ENCODE data around the gene SLC39A7. TPM values are rescaled to one million over a fixed set of nuclear protein-coding genes. Genes with fewer than 3 reads are reported as not detected.
A peak's percentile ranks its signal among the peaks of the same experiment; 100 is the strongest.

The SLC39A7 gene
- total and polyA plus RNA-seq, 2 of the 13 experiments (the other 11 are each of a cell fraction or from before 2014, with no cell fraction given), result 142 to 229 TPM

- TF ChIP-seq RORA (CRISPR knock-in tag; IDR thresholded peaks at IDR 0.05) (no peak), ZNF713 (CRISPR knock-in tag; IDR thresholded peaks at IDR 0.05) (no peak), PRDM10 (CRISPR knock-in tag; IDR thresholded peaks at IDR 0.05; ENCODE audit: low read depth) (no peak), ZNF639 (CRISPR knock-in tag; conservative IDR thresholded peaks at IDR 0.05) (no peak), TARDBP (CRISPR knock-in tag; IDR thresholded peaks at IDR 0.05) (peak; percentile 30; the same call in 1 of the 2 replicates), FOXM1 (CRISPR knock-in tag; IDR thresholded peaks at IDR 0.05) (no peak), ZNF775 (CRISPR knock-in tag; IDR thresholded peaks at IDR 0.05; ENCODE audit: borderline replicate concordance) (no peak), IRF9 (CRISPR knock-in tag; IDR thresholded peaks at IDR 0.05; ENCODE audit: borderline replicate concordance) (peak; percentile 46; the same call in 1 of the 2 replicates), GABPB1 (CRISPR knock-in tag; IDR thresholded peaks at IDR 0.05) (peak; percentile 34; the same call in 1 of the 2 replicates), NCOA2 (CRISPR knock-in tag; IDR thresholded peaks at IDR 0.05) (peak; percentile 11; the same call in 1 of the 2 replicates), CREM (IDR thresholded peaks at IDR 0.05) (no peak), CREM (CRISPR knock-in tag; IDR thresholded peaks at IDR 0.05) (no peak), GABPA (IDR thresholded peaks at IDR 0.05; ENCODE audit: low read depth, low read length) (no peak), GABPA (CRISPR knock-in tag; IDR thresholded peaks at IDR 0.05; ENCODE audit: low read depth) (0 out of 2 replicates have a peak, but pooled peaks have one; percentile 11), RBFOX2 (IDR thresholded peaks at IDR 0.05; ENCODE audit: low read depth, low read length) (peak; percentile 68), ZNF605 (CRISPR knock-in tag; IDR thresholded peaks at IDR 0.05) (0 out of 2 replicates have a peak, but pooled peaks have one; percentile 10), ZNF704 (CRISPR knock-in tag; IDR thresholded peaks at IDR 0.05; ENCODE audit: borderline replicate concordance) (0 out of 2 replicates have a peak, but pooled peaks have one; percentile 21), MAX (IDR thresholded peaks at IDR 0.05) (0 out of 2 replicates have a peak, but pooled peaks have one; percentile 18), ZNF777 (CRISPR knock-in tag; IDR thresholded peaks at IDR 0.05) (peak; percentile 44; the same call in 1 of the 2 replicates), REL (CRISPR knock-in tag; conservative IDR thresholded peaks at IDR 0.05) (0 out of 2 replicates have a peak, but pooled peaks have one; percentile 35), AKAP8 (CRISPR knock-in tag; IDR thresholded peaks at IDR 0.05) (0 out of 2 replicates have a peak, but pooled peaks have one; percentile 69), ZFY (CRISPR knock-in tag; IDR thresholded peaks at IDR 0.05) (0 out of 2 replicates have a peak, but pooled peaks have one; percentile 15)
Observed at GRCh38 chr6:33213166-33213988, 12.7 kb downstream of the SLC39A7 start (continued).
